GM12801 (cell line): ENCODE data around the gene ASCL1.

Experiments
- TF ChIP-seq, protein P1 (sequence below): IDR thresholded peaks from one replicate; pipeline ENCODE4 v1.5.1; 2011; ENCODE audit warnings: control low read depth; ENCODE audit not compliant: insufficient read length; ENCODE audit errors: extremely low read depth

Gene ASCL1

DNA sequence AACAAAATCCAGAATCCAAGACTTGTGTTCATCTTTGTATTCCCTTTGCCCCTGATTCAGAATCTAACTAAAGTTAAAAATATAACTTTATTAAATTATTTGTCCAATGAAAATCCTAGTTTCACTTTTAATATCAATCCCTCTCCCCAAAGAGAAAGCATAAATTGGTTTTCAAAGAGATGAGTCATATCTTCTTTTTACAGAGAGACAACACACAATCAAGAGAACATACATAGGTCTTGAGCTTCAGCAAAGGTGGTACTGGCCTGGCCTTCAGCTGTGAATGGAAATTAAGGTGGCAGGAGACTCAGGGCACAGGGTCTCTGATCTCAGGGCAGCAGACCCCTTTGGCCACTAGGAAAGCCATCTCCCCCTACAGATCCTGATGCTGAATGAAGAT, 4.3 kb upstream of the ASCL1 start:
- TF ChIP-seq, protein P1, sequence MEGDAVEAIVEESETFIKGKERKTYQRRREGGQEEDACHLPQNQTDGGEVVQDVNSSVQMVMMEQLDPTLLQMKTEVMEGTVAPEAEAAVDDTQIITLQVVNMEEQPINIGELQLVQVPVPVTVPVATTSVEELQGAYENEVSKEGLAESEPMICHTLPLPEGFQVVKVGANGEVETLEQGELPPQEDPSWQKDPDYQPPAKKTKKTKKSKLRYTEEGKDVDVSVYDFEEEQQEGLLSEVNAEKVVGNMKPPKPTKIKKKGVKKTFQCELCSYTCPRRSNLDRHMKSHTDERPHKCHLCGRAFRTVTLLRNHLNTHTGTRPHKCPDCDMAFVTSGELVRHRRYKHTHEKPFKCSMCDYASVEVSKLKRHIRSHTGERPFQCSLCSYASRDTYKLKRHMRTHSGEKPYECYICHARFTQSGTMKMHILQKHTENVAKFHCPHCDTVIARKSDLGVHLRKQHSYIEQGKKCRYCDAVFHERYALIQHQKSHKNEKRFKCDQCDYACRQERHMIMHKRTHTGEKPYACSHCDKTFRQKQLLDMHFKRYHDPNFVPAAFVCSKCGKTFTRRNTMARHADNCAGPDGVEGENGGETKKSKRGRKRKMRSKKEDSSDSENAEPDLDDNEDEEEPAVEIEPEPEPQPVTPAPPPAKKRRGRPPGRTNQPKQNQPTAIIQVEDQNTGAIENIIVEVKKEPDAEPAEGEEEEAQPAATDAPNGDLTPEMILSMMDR, result no peak

DNA sequence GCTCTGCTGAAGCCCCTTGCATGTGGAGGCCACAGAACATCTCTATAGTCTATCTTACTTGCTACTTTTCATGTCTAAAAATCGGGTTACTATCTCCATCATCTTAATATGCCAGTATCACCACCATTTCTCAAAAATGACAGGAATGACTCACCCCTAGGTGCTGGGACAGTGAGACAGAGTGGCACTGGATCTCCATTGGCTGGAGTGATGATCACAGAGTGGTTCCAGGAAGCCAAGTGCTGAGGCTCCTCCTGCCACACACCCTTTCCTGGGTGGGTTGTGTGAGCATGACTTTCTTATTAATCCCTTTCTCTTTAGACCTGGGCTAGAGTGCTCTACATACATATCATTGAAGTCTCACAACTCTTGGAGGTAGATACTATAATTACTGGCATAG, 3.3 kb upstream of the ASCL1 start:
- TF ChIP-seq, protein P1, result no peak

GRCh38 chr12:102955926-102956737, 1.3 kb upstream of the ASCL1 start:
- TF ChIP-seq, protein P1, result no peak

DNA sequence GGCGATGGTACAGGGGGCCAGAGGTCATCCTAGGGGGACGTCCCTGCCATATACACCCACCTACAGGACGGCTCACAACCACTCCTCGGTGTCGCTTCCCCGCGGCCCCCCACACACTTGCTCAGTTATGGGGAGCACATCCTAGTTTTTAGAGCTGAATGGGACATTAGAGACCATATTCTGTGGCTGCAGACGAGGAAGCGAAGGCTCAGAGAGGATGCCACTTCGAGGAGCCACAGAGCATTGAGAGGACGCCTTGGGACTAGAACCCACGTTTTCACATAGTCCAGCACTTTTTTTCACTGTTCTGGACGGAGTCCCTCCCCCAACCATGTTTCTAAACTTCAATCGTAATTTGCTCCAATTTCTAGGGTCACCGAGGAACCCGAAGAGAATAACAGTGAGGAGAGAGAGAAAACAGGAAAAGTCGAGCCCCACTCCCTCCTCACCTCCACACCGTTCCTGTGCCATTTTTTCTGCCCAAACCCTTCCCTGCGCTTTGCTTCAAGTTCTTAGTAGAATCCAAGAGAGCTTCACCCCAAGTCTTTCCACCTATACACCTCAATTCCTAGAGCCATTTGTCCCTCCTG, 641 bp upstream of the ASCL1 start:
- TF ChIP-seq, protein P1, result no peak

- TF ChIP-seq, protein P1, result no peak
Observed at GRCh38 chr12:102958073-102958829, 777 bp downstream of the ASCL1 start.

GRCh38 chr12:102958830-102959176, 1.3 kb downstream of the ASCL1 start:
- TF ChIP-seq, protein P1, result no peak

GRCh38 chr12:102959391-102959790, 1.9 kb downstream of the ASCL1 start:
- TF ChIP-seq, protein P1, result no peak
